IPS-18c (cell line): ENCODE data around the gene LONP2.
"Not testable (repeated sequence)": the region's sequence is repeated elsewhere in the genome, so short reads cannot be mapped to it uniquely, and the experiment has no call there.

Source experiments
- H3K4me3 ChIP-seq: 2 replicates; pipeline ENCODE4 v1.7.0; 2013; ENCODE audit warnings: low read depth, mild to moderate bottlenecking, low read length, moderate library complexity; ENCODE audit not compliant: insufficient read depth
- H3K9me3 ChIP-seq: one replicate; pipeline ENCODE4 v1.6.1; 2013; ENCODE audit warnings: mild to moderate bottlenecking, low read length, moderate library complexity; ENCODE audit not compliant: control insufficient read depth, insufficient read depth

Gene LONP2

DNA sequence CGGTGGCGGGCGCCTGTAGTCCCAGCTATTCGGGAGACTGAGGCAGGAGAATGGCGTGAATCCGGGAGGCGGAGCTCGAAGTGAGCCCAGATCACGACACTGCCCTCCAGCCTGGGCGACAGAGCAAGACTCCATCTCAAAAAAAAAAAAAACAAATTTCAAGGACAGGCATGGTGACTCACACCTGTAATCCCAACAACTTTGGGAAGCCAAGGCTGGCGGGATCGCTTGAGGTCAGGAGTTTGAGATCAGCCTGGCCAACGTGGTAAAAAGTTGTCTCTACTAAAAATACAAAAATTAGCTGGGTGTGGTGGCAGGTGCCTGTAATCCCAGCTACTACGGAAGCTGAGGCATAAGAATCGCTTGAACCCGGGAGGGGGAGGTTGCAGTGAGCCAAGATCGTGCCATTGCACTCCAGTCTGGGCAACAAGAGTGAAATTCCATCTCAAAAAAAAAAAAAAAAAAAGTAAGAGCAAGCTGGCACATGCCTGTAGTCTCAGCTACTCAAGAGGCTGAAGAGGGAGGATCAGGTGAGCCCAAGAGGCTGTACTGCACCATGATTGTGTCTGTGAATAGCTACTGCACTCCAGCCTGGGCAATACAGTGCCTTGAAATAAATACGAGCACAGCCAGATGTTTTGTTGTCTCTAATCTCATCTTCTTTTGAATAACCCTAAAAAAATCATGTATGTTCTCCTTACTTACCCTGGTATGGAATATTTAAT, 126.7 kb downstream of the LONP2 start:
- not testable (repeated sequence) for H3K9me3 ChIP-seq, H3K4me3 ChIP-seq

DNA sequence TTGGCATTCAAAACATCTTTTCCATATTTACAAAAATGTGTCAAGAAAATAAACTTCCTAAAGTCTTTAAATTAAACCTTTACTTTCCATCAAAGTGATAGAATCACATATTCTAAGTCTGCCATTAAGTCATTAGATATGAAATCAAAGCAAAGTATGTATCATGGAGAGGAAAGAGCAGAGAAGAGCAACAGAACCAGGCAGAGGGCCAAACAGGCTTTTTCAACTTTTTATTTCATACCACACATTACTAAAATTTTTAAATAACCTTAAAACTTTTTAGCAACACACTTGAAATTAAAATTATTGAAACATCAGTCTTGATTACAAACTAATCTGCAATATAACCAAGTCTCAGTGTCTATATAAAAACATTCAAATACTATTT, 127.3 kb downstream of the LONP2 start:
- no peaks in the 10 kb centered on the region for H3K9me3 ChIP-seq
- H3K4me3 ChIP-seq = no peak overlapping the region

DNA sequence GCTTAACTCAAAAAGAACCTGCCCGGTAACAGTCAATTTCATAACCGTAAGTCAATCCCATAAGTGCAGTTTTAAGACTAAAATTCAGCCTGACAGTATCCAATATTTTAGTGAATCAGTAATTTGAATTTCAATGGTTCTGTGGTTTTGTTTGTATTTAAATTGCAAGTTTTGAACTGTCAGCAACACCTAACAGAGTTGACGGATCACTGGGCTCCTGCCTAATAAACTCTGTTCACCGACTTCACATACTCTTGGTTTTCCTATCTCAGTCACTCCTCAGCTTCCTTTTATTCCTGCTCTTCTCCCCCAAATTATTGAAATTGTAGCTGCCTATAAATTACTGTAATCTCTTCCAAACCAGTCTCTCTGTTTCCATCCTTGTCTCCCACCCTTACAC, 128.6 kb downstream of the LONP2 start:
- Histone ChIP-seq H3K4me3 (no peak overlapping the region), H3K9me3 (no peaks in the 10 kb centered on the region)

DNA sequence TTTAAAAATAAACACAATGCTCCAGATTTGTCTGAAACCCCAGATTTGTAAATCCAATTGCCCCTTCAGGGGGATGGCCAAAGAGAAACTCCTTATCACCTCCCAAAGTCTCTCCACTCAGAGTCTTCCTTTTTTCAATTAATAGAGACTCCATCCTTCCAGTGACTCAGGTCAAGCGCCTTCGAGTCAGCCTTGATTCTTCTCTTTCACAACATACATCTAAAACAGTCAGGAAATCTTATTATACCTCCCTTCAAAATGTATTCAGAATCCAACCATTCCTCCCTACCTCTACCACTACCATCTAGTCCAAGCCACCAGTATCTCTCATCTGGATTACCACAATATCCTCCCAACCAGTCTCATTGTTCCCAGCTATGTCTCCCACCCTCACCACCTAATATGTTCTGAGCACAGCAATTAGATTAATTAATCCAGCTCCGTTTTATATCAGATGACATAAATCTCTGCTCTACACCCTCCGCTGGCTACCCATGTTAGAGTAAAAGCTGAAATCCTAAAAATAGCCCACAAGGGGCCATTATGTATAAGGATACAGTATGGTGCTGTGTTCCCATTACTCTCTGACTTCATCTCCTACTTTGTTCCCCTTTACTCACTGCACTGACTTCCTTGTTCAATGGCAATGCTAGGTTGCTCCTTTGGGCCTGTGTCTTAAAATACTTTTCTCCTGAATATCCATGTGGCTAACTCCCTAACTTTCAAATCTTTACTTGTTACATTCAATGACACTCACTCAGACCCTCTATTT, 129.3 kb downstream of the LONP2 start:
- H3K9me3 ChIP-seq = no peaks in the 10 kb centered on the region
- H3K4me3 ChIP-seq = no peak overlapping the region

DNA sequence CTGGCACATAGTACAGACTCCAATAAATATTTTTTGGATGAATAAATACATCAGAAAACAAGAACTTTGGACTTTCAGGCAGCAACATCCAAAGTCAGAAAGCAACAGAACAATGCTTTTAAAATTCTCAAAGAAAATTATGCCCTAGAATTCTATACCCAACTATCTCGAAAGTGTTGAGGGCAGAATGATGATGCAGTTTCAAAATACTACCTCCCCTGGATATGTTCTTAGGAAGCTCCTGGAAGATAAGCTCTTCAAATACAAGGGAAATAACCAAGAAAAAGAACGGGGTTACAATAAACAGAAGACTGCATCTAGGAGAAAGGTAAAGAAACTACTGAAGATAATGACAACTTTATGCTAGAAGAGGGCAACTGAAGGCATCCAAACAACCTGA, 130.2 kb downstream of the LONP2 start:
- no peaks in the 10 kb centered on the region for H3K9me3 ChIP-seq
- no peak overlapping the region for H3K4me3 ChIP-seq

DNA sequence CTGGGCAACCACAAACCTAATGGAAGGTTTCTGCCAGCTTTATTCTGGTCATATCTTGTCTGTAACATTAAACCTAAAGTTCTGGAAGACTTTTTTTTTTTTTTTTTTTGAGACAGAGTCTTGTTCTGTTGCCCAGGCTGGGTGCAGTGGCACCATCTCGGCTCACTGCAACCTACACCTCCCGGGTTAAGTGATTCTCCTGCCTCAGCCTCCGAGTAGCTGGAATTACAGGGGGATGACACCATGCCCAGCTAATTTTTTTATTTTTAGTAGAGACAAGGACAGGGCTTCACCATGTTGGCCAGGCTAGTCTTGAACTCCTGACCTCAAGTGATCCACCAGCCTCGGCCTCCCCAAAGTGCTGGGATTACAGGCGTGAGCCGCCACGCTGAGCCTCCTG, 133.2 kb downstream of the LONP2 start:
- not testable (repeated sequence) for H3K9me3 ChIP-seq, H3K4me3 ChIP-seq

DNA sequence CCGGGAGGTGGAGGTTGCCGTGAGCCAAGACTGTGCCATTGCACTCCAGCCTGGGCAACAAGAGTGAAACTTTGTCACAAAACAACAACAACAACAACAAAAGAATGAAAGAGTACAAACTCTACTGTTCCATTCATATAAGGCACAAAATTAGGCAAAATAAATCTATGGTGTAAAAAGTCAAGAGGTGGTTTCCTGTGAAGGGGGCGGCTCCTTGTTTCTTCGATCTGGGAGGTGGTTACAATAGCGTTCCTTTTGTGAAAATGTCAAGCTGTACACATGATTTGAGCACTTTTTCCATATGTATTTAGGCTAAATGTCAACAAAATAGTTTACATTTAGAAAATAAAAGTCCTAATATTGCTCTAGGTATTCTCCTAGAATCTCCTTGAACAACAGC, 134.2 kb downstream of the LONP2 start:
- no peak overlapping the region for H3K4me3 ChIP-seq
- H3K9me3 ChIP-seq = no peaks in the 10 kb centered on the region

DNA sequence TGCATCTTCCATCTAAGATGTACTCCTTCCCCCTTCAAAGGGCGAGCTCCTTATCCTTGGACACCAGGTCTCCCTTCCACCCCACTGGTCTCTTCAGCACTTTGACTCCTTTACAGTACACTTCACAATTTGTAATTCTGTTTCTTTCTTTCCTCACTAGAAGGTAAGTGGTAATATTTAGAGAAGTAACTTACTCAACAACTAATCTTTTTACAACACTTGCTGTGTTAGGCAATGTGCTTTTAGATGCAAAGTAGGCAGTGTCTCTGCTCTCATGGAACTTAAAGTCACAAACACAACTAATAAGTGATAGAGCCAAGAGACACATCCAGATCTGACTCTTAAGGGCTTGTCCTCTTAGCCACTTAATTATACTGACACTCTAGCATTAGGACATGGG, 134.7 kb downstream of the LONP2 start:
- Histone ChIP-seq H3K4me3 (no peak overlapping the region), H3K9me3 (no peaks in the 10 kb centered on the region)

DNA sequence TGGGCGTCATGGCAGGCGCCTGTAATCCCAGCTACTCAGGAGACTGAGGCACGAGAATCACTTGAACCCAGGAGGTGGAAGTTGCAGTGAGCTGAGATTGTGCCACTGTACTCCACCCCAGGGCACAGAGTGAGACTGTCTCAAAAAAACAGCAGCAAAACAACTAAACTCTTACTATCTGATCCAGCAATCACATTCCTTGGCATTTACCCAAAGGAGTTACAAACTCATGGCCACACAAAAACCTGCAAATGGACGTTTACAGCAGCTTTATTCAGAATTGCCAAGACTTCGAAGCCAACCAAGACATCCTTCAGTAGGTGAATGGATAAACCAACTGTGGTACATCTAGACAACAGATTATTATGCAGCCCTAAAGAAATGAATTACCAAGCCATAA, 137.1 kb downstream of the LONP2 start:
- peaks cover 4% of the 10 kb centered on the region for H3K9me3 ChIP-seq
- no peak overlapping the region for H3K4me3 ChIP-seq

DNA sequence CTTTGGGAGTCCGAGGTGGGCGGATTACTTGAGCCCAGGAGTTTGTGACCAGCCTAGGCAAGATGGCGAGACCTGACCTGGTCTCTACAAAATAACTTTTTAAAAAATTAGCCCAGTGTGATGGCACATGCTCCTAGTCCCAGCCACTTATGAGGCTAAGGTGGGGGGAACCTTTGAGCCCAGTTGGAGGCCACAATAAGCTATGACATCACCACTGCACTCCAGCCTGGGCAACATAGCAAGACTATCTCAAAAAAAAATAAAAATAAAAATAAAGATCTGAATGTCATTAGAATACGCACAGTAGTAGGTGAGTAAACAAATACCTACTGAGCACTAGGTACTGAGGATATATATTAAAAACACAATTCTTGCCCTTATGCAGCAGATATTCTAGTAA, 138.0 kb downstream of the LONP2 start:
- Histone ChIP-seq H3K9me3 (peaks cover 4% of the 10 kb centered on the region), H3K4me3 (no peak overlapping the region)

DNA sequence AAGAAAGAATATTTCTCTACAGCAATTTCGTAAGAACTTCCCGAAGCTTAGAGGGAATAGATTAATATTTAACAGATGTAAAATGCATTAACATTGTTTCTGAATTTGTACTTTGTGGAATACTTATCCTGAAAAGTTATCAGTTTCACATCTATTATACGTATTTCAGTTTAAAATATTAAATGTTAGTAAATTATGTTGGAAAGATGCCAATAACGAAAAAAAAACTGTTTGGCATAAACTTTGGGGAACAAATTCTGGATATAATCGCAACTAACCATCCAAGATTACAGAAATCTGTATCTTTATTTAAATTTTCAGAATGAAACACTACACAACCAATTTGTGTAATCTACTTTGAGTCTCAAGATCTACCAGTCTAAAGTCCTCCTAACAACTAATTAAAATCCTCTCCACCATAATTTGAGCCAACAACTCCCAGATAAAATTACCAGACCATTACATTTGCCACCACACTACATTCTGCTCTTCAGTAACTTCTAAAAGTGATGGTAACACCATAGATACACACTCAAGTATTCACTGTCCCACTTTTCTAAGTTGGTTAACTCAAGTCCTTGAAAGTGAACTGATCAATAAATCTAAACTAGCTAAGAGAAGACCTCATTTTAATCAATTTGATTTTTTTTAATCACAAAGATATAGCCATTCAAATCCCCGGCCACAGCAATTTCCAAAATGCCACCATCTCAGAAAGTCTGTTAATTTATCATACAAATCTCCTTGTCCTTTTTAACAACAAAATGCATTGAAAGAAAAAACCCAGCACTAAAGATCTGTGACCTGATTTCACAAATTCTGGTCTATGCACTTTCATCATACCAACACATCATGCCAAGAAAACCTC, 139.1 kb downstream of the LONP2 start:
- Histone ChIP-seq H3K4me3 (peak overlapping the region; percentile 70), H3K9me3 (peaks cover 4% of the 10 kb centered on the region)

DNA sequence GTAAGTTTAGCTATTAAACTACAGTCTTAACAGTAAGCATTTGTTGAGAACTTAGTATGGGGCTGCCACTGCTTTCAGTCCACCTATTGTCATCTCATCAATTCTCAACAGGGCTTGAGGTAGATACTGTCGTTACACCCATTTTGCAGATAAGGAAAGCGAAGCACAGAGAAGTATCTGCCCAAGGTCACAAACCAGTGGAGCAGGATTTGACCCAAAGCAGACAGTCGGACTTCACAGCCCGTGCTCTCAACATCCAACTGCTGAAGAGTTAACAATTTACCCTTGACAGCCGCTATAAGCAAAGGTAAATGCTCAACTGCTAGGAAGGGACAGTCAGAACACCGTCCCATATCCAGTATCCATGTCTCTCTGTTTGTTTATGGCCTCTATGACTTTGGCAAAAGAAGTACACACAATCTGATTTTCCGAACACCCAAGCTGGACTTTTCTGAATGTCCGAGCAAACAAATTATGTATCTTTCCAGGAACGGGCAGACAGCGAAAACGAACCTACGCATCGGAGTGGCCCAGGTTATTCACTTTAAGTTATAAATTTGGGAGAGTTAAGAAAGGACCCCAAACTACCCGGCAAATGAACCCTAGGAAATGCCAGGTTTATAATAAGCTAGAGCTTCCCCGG, 139.9 kb downstream of the LONP2 start:
- Histone ChIP-seq H3K4me3 (peak overlapping the region; percentile 70), H3K9me3 (peaks cover 4% of the 10 kb centered on the region)

DNA sequence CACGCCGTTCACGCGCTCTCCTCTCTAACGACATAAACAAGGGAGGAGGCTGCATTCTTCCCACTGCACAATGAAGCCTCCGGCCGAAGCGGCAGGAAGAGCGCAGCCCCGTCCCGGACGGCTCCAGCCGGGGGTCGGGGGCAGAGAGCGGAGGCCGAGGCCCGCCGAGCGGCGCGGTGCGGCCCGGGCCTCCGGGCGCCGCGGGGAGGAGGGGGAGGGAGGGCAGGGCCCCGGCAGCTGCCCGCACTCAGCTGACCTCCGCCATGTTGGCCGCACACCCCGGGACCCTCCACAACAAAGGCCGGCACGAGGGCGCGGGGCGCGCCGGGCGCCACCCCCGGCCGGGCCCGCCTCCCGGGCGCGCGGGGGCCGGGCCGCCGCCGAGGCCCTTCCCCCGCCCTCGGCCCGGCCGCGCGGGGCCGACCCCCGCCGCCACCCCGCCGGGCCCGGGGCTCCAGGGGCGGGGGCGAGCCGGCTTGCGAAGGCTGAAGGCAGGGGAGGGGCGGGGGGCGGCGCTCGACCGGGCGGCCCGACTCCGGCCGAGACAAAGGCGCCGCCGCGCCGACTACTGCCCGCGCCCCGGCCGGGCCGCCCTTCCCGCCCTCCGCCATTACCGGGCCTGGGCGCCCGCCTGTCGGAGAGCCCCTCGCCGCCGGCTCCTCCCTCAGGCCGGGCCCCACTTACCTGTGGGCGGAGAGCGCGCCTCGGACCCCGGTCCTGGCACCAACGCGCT, 140.6 kb downstream of the LONP2 start:
- peak overlapping the region; percentile 81 for H3K4me3 ChIP-seq
- H3K9me3 ChIP-seq = peaks cover 4% of the 10 kb centered on the region

DNA sequence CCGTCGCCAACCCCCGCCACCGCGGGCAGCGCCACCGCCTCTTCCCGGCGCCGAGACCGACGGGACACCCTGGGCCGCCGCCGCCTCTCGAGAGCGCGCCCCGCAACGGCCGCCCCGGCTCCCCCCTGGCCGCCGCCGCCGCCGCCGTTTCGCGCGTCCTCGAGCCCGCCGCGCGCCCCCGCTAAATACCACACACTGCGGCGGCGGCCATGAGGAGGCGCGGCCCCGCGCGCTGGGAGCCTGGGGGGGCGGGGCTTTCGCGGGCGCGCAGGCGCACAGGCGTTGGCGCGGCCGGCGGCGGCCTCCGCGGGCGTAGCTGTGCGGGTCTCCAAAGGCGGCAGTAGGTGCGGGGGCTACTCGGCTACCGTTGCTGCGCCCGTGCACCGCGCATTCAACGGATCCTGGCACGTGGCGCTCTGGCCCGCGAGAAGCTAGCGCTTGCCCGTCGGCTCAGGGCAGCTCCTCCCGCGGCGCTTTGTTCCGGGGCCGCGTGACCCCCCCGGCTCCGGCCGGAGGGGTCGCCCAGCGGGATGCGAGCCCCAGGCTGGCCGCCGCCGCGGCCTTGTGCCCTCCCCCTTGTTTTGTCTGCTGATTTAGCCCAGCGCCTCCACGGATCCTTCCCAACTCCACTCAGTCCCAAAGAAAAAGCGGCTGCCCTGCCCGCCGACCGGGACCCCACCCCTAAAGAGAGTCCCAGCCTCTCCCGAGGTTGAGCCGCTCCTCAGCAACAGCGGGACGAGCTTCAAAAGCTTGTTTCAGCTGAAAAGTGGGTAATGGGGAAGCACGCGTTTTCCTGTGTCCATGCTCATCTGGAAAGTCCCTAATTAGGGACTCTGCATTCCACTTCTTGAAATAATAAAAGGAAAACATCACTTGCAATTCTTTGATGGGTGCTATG, 141.4 kb downstream of the LONP2 start, which contains the start of gene SIAH1:
Gene SIAH1 (minus strand): TSS at position 161 of the 898 bp plus-strand sequence. CDS start 22,985 bp downstream, outside the sequence.
- Histone ChIP-seq H3K9me3 (peaks cover 4% of the 10 kb centered on the region), H3K4me3 (peak within 1 kb of the TSS; percentile 81)

DNA sequence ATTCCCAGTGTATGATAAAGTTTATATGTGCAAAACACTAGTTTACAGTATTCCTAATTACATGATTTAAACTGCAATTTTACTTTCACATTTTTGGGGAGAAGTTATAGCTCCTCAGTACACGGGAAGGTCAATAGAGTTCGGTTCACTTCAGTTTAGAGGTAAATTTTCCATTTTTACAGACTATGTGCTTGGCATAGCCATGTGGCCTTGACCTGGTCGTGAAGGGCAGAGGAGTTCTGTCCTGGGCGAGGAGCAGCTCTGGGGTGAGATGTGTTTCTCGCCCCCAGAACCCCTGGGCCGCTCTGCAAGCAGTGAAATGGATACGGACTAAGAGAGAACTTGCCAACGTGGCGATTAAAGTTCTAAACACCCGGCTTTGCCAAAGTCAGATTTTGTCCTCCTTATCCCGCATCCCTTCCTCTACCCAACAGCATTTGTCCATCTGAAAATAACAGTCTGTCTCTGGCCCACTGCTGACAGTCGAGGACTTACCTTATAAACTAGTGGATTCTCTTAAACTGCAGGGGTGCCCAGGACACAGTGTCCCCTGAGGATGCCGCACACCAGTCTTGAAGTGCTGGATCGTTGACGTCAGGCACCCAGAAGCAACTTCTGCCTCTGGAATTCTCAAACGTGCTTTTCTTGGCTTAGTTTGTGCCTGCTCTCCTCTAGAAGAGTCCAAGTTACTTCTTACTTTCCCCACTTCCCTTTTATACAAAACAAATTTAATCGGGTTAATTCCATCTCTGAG, 142.6 kb downstream of the LONP2 start:
- Histone ChIP-seq H3K4me3 (no peak overlapping the region), H3K9me3 (peaks cover 4% of the 10 kb centered on the region)
